Activated CD8-positive, alpha-beta memory T cell treated with anti-CD3 and anti-CD28 coated beads, Interleukin-2, amount 50 U/mL, for 1 hour (primary cell): ENCODE measurements around the gene OR5P2.
"Not testable (repeated sequence)": the region's sequence is repeated elsewhere in the genome, so short reads cannot be mapped to it uniquely, and the experiment has no call there.

Source experiments
- DNase-seq: peaks from one replicate; pipeline ENCODE4 v3.0.0-alpha.2; 2020; ENCODE audit errors: extremely low read depth

The OR5P2 gene, protein sequence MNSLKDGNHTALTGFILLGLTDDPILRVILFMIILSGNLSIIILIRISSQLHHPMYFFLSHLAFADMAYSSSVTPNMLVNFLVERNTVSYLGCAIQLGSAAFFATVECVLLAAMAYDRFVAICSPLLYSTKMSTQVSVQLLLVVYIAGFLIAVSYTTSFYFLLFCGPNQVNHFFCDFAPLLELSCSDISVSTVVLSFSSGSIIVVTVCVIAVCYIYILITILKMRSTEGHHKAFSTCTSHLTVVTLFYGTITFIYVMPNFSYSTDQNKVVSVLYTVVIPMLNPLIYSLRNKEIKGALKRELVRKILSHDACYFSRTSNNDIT

DNA sequence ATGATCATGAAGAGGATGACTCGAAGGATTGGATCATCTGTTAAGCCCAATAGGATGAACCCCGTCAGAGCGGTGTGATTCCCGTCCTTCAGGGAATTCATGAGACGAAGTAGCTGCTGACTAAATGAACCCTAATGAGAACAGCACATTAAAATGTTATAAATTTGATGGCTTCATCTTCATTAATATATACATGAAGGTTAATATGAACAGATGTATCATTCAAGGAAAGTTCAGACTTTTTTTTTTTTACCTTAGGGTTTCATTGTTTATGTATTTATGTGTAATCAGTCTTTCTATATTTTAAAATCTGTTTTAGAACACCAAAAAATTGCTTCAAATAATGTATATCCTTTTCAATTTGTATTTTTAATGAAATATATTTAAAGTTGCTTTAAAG, at the start of gene OR5P2:
TSS of gene OR5P2 (minus strand) at position 101 of the 400 bp plus-strand sequence. CDS start at position 101, 0 bp downstream.
- no peak for DNase-seq

DNA sequence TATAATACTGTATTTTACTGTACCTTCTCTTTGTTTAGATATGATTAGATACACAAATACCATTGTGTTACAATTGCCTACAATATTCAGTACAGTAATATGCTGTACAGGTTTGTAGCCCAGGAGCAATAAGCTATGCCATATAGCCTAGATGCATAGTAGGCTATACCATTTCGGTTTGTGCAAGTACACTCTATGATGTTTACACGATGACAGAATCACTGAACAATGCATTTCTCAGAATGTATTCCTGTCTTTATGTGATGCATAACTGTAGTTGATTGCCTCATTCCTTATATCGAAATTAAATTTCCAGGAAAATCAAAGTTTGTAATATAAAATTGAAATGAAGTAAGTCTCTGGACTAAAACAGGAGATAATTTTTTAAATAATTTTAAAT, 49.3 kb upstream of the OR5P2 start:
- no peak for DNase-seq

DNA sequence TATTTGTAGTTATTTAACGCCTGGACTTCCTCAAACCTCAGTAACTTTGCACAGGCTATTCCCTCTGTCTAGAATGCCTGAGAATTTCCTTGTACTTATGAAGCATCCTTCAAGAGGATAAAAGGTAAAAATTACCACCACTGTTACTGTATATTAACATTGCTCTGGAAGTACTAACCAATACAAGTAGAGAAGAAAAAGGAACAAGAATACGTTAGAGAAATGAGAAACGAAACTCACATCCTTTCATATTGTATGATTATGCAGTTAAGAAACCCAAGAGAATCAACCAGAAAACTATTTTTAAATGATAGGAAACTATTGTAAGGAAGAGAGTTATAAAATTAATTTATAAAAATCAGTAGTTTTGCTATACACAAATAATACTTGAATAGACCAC, 48.2 kb upstream of the OR5P2 start:
- no peak for DNase-seq

DNA sequence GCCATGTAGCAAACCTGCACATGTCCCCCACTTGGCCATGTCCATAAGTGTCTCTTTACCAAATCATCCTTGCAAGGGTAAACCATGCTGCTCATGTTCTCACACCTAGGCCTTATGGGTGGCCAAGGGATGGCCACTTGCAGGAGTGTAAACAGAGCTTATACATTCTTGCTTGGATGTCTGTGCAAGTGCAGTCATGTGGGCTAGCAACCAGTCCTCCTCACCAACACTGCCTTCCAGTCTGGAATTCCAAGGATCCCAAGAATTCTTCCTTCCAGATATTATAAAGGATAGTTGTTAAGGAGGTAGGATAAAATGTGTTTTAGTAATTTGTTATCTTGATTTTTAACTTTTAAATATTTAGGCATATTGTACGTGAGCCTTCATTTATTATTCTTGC, 47.8 kb upstream of the OR5P2 start:
- DNase-seq = no peak

DNA sequence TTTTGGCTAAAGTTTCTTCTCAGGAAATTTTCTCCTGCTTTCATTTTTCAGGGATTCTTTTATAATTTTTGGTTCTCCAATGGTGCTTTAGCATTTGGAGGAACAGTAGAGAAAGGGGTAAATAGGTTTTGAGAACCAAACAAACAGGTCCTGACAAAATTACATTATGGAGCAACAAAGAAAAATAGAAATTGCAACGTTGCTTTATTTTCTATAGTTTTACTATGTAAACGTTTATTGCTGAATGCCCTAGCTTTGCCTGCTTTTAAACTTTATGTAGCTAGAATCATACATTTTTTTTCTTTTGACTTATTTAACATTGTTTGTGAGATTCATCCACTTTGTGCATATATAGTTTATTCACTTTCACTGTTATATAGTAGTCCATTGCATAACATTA, 43.8 kb upstream of the OR5P2 start:
- no peak for DNase-seq

DNA sequence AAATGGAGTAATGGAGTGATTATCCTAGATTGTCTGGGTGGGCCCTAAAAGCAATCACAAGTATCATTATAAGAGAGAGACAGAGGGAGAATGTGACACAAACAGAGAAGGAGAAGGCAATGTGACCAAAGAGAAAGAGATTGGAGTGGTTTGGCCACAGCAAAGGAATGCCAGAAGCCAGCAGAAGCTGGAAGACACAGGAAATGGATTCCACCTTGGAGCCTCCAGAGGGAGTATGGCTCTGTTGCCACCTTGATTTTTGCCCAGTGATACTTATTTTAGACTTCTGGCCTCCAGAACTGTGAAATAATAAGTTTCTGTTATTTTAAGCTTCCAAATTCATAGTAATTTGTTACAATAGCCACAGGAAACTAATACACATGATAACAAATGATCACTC, 36.8 kb upstream of the OR5P2 start:
- no peak for DNase-seq

DNA sequence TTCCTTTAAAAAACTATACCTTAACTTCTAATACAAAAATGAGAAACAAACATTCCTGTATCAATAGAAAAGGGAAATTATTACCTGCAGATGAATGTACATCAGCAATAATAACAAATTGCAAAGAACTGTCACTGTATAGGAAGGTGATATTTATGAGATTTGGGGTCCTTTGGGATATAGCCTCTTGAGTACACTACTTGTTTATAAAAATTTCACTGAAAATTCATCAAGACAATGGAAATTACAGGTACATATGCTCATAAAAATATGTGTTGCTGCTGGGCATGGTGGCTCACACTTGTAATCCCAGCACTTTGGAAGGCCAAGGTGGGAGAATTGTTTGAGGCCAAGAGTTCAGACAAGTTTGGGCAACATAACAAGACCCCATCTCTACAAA, 34.0 kb upstream of the OR5P2 start, which contains the start of gene OR5P3:
TSS of gene OR5P3 (minus strand) at position 101 of the 400 bp plus-strand sequence.
- no peak for DNase-seq

DNA sequence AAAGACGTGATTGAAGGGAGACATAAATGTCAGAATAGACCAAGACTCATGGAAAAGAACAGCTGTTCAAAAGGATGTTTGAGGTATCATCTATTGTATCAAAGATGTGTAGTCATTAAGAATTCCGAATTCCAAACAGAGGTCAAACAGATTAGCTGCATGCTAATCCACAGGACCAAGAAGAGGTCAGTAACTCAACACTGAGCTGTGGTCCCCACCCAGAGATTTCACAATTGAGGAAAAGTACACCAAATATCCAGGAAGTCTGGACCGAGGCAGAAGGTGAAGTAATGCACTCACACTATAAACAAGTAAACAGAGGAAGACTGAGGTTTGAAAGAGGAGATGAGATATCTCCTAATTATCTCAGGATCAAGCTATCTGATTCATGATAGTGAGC, 29.6 kb upstream of the OR5P2 start:
- no peak for DNase-seq

DNA sequence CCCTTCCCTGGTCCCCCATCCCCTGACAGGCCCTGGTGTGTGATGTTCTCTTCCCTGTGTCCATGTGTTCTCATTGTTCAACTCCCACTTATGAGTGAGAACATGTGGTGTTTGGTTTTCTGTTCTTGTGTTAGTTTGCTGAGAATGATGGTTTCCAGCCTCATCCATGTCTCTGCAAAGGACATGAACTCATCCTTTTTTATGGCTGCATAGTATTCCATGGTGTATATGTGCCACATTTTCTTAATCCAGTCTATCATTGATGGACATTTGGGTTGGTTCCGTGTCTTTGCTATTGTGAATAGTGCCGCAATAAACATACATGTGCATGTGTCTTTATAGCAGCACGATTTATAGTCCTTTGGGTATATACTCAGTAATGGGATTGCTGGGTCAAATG, 23.7 kb upstream of the OR5P2 start:
- DNase-seq = not testable (repeated sequence)

DNA sequence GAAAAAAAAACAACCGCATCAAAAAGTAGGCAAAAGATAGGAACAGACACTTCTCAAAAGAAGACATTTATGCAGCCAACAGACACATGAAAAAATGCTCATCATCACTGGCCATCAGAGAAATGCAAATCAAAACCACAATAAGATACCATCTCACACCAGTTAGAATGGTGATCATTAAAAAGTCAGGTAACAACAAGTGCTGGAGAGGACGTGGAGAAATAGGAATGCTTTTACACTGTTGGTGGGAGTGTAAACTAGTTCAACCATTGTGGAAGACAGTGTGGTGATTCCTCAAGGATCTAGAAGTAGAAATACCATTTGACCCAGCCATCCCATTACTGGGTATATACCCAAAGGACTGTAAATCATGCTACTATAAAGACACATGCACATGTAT, 18.2 kb upstream of the OR5P2 start:
- DNase-seq = not testable (repeated sequence)

DNA sequence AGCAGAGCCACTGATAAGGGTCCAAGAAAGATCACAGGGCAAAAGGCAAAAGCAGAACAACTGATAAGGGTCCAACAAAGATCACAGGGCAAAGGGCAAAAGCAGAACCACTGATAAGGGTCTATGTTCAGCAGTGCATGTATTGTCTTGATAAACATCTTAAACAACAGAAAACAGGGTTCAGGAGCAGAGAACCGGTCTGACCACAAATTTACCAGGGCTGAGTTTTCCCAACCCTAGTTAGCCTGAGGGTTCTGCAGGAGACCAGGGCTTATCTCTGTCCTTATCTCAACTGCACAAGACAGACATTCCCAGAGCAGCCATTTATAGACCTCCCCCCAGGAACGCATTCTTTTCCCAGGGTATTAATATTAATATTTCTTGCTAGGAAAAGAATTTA, 13.6 kb upstream of the OR5P2 start:
- not testable (repeated sequence) for DNase-seq

DNA sequence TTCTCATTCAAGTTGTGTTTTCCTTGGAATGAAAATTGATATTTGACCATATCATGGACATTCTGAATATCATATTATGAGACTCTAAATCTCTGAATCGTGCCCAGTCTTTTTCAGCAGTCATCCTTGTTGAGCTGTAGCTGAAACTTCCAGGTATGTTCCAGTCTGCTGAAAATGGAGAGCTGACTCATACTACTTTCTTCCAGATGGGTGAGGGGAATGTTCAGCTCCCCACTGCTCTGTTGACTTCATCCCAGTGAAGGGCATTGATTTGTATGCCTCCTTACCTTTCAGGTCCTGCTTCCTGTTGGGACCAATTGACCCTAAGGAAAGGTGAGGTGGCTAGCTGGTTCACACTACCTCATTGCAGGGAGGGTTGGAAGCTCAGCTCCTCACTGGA, 3.5 kb downstream of the OR5P2 start:
- DNase-seq = no peak

DNA sequence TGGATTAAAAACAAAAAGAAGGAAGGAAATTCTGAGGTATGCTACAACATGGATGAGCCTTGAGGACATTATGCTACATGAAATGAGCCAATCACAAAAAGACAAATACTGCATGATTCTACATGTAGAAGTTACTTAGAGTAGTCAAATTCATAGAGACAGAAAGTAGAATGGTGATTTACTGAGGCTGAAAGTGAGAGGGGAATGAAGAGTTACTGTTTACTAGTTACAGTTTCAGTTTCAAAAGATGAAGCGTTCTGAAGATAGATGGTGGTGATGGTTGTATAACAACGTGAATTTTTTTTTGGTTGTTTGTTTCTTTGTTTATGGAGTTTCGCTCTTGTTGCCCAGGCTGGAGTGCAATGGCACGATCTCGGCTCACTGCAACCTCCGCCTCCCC, 9.5 kb downstream of the OR5P2 start:
- DNase-seq = no peak

DNA sequence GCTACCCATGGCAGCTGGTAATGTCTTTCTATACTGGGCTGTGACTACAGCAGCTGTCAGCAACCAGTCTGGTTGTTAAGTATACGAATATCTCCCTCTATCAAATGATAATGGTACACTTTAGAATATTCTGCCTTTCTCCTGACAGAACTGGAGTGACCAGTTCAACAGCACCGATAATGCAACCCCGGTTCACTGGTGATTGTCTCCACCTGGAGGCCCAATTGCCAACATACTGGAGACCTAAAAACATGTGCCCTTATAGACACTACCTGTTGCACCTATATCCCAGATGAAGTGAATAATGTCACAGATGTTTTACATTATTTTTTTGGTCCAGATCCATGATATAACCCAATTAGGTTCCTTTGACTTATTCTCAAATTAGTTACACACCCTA, 21.1 kb downstream of the OR5P2 start:
- no peak for DNase-seq

DNA sequence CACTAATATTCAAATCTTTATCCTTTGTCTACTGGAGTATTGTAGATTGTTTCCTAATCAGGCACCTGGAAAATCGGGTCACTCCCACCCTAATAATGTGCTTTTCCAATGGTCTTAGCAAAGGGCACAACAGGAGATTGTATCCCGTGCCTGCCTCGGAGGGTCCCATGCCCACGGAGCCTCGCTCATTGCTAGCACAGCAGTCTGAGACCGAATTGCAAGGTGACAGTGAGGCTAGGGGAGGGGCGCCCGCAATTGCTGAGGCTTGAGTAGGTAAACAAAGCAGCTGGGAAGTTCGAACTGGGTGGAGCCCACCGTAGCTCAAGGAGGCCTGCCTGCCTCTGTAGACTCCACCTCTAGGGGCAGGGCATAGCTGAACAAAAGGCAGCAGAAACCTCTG, 32.4 kb downstream of the OR5P2 start:
- not testable (repeated sequence) for DNase-seq

DNA sequence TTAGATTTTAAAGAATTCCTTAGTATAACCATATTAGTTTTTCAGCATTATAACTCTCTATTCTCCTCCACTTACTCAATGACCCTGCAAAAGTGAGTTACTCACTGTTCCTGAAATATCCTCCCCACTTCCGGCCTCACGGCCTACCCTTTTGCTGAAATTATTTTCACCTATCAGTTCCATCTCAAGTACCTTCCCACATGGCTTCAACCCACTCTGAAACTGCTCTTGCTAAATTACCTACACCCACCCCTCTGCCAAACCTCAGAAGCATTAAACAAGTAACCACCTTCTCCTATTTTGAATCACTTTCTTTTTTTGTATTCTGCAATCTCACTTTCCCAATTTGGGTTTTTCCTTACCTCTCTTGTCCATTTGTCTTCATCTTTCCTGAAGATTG, 37.7 kb downstream of the OR5P2 start:
- no peak for DNase-seq

DNA sequence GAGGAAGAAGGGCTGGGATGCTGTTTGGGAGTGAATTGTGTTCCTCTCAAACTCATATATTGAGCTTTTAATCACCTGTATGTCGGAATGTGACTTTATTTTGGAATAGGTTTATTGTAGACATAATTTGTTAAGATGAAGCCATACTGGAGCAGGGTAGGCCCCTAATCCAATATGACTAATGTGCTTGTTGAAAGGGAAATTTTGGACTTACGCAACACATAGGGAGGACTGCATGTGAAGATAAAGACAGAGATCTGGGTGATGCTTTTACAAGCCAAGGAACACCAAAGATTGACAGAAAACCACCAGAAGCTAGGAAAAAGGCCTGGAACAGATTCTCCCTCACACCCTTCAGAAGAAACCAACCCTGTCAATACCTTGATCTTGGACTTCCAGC, 47.3 kb downstream of the OR5P2 start:
- no peak for DNase-seq
